Measurements from ENCODE around the gene DCLK1.

DCLK1 gene

DNA sequence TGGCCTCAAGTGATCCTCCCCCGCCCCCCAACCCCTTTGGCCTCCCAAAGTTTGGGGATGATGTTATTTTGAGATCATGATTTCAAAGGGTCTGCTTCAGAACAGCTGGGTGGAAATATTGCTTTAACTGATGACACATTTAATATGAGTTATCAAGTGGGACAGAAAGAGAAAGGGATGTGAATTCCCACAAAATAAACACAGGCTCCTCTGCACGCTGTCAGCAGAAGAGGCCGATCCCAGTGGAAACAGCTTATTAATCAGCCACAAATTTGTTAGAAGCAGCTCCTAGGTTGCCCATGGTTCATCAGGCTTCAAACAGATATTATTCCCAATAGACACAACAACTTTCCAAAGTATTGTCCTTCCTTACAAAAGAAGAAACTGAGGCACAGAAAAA lies 4.7 kb downstream of the DCLK1 start:
- ATAC-seq (ENCODE audit: low read depth): no peak
- TF ChIP-seq, protein P1, sequence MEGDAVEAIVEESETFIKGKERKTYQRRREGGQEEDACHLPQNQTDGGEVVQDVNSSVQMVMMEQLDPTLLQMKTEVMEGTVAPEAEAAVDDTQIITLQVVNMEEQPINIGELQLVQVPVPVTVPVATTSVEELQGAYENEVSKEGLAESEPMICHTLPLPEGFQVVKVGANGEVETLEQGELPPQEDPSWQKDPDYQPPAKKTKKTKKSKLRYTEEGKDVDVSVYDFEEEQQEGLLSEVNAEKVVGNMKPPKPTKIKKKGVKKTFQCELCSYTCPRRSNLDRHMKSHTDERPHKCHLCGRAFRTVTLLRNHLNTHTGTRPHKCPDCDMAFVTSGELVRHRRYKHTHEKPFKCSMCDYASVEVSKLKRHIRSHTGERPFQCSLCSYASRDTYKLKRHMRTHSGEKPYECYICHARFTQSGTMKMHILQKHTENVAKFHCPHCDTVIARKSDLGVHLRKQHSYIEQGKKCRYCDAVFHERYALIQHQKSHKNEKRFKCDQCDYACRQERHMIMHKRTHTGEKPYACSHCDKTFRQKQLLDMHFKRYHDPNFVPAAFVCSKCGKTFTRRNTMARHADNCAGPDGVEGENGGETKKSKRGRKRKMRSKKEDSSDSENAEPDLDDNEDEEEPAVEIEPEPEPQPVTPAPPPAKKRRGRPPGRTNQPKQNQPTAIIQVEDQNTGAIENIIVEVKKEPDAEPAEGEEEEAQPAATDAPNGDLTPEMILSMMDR (IDR thresholded peaks at IDR 0.05; ENCODE audit: poor library complexity, severe bottlenecking): no peak
- H3K4me1 ChIP-seq (ENCODE audit: insufficient read depth, poor library complexity, severe bottlenecking): no peaks in the 10 kb centered on the region
- H3K36me3 ChIP-seq (ENCODE audit: low read depth): no peaks in the 10 kb centered on the region
- H3K27me3 ChIP-seq (ENCODE audit: insufficient read depth, poor library complexity, severe bottlenecking): peaks cover 8% of the 10 kb centered on the region
- no peaks in the 10 kb centered on the region for H3K9me3 ChIP-seq (ENCODE audit: severe bottlenecking)
- DNase-seq (ENCODE audit: low spot score): no peak
- H3K4me3 ChIP-seq (ENCODE audit: severe bottlenecking): no peak overlapping the region
- no peak overlapping the region for H3K27ac ChIP-seq (ENCODE audit: poor library complexity, severe bottlenecking)

DNA sequence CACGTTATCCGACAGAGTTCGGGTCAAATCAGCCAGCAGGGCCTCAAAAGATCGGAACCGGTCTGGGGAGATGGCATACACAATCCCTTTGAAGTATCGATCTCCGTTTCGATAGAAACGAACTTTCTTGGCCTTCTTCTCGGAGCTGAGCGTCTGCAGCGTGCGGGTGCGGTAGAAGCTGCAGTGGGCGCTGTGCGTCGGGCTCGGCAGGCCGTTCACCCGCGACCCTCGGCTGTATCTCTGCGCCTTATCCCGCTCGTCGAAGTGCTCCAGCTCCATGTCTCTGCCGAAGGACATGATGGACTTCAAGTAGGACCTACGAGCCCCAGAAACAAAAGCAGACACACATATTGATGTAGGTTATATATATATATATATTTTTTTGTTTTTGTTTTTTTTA lies 5.3 kb downstream of the DCLK1 start:
- no peak for ATAC-seq (ENCODE audit: low read depth)

DNA sequence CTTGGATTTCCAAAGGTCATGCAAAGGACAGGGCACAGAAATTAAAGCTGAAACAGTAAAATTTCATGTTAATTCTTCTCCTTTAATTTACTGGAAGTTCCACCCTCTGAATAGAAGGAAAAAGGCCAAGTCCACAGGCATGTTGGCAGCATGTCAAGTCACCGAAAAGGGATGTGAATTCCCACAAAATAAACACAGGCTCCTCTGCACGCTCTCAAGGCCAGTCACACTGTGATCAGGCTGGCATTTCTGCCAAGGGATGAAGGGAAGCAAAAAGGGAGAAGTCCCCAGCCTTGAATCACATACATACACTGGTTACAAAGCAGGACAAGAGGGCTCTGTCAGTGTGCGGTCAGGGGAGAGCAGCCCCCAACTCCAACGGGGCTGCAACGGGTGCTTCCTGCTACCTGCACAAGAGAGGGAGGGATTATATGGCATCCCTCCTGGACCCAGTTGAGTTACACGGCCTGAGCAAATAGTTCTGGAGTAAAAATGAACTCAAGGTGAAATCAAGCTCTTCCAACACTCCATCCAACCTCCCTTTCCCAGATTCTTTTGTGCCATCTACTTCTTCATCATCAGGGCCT lies 6.9 kb downstream of the DCLK1 start:
- no peaks in the 10 kb centered on the region for H3K4me1 ChIP-seq (ENCODE audit: insufficient read depth, poor library complexity, severe bottlenecking)
- no peak overlapping the region for H3K4me3 ChIP-seq (ENCODE audit: severe bottlenecking)
- H3K27me3 ChIP-seq (ENCODE audit: insufficient read depth, poor library complexity, severe bottlenecking): no peaks in the 10 kb centered on the region
- H3K27ac ChIP-seq (ENCODE audit: poor library complexity, severe bottlenecking): no peak overlapping the region
- H3K9me3 ChIP-seq (ENCODE audit: severe bottlenecking): no peaks in the 10 kb centered on the region
- TF ChIP-seq, protein P1 (IDR thresholded peaks at IDR 0.05; ENCODE audit: poor library complexity, severe bottlenecking): no peak
- DNase-seq (ENCODE audit: low spot score) (no peak), ATAC-seq (ENCODE audit: low read depth) (no peak)
- H3K36me3 ChIP-seq (ENCODE audit: low read depth): no peaks in the 10 kb centered on the region

More for the DNA sequence above, 5.3 kb downstream of the DCLK1 start:
- Histone ChIP-seq H3K27me3 (ENCODE audit: insufficient read depth, poor library complexity, severe bottlenecking) (peaks cover 8% of the 10 kb centered on the region), H3K27ac (ENCODE audit: poor library complexity, severe bottlenecking) (no peak overlapping the region), H3K4me3 (ENCODE audit: severe bottlenecking) (no peak overlapping the region), H3K36me3 (ENCODE audit: low read depth) (no peaks in the 10 kb centered on the region), H3K4me1 (ENCODE audit: insufficient read depth, poor library complexity, severe bottlenecking) (no peaks in the 10 kb centered on the region), H3K9me3 (ENCODE audit: severe bottlenecking) (no peaks in the 10 kb centered on the region)
- TF ChIP-seq, protein P1 (IDR thresholded peaks at IDR 0.05; ENCODE audit: poor library complexity, severe bottlenecking): no peak
- no peak for DNase-seq (ENCODE audit: low spot score)

DNA sequence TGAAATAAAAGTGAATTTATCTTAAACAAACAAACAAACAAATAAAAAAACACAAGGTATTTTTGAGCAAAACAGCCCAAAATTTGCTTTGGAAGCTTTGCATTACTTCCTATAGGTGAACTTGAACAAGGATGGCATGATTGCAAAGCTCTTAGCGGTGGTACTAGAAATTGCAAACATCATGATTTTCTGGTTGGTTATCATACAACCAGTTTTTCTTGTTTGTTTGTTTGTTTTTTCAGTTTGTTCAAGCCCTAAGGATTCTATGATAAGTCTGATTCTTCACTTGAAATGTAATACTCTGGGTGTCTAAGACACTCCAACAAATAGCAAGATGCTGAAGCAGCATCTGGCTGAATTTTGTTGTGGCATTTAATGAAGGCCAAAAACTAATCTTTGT lies 15.9 kb downstream of the DCLK1 start:
- Histone ChIP-seq H3K4me3 (ENCODE audit: severe bottlenecking) (no peak overlapping the region), H3K27me3 (ENCODE audit: insufficient read depth, poor library complexity, severe bottlenecking) (no peaks in the 10 kb centered on the region), H3K36me3 (ENCODE audit: low read depth) (no peaks in the 10 kb centered on the region), H3K4me1 (ENCODE audit: insufficient read depth, poor library complexity, severe bottlenecking) (no peaks in the 10 kb centered on the region), H3K9me3 (ENCODE audit: severe bottlenecking) (no peaks in the 10 kb centered on the region), H3K27ac (ENCODE audit: poor library complexity, severe bottlenecking) (no peak overlapping the region)
- ATAC-seq (ENCODE audit: low read depth) (no peak), DNase-seq (ENCODE audit: low spot score) (no peak)
- TF ChIP-seq, protein P1 (IDR thresholded peaks at IDR 0.05; ENCODE audit: poor library complexity, severe bottlenecking): no peak

DNA sequence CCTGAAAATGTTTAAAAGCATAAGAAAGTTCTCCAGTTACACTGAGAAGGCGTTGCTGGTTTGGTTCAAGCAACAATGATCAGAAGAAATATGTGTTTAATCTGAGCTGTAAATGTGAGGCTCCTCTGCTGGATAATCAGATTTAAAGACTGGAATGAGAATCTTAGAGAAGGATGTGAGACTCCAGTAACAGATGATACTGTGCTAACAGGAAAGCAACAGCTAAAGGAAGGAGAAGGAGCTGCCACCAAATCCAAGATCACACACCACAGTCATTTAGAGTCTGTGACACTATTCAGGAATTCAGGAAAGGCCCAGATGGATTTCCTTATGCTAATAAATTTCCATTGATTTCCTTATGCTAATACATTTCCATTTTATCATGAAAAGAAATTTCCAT lies 16.9 kb downstream of the DCLK1 start:
- no peak for DNase-seq (ENCODE audit: low spot score)

More for the DNA sequence above, 16.9 kb downstream of the DCLK1 start:
- Histone ChIP-seq H3K36me3 (ENCODE audit: low read depth) (no peaks in the 10 kb centered on the region), H3K27me3 (ENCODE audit: insufficient read depth, poor library complexity, severe bottlenecking) (no peaks in the 10 kb centered on the region), H3K4me1 (ENCODE audit: insufficient read depth, poor library complexity, severe bottlenecking) (no peaks in the 10 kb centered on the region), H3K4me3 (ENCODE audit: severe bottlenecking) (no peak overlapping the region), H3K9me3 (ENCODE audit: severe bottlenecking) (no peaks in the 10 kb centered on the region), H3K27ac (ENCODE audit: poor library complexity, severe bottlenecking) (no peak overlapping the region)
- ATAC-seq (ENCODE audit: low read depth): no peak
- TF ChIP-seq, protein P1 (IDR thresholded peaks at IDR 0.05; ENCODE audit: poor library complexity, severe bottlenecking): no peak
